ENCODE data around the gene PHYKPL.

PHYKPL gene

GRCh38 chr5:178224403-178224802 lies 8.2 kb downstream of the PHYKPL start:
- no peak for DNase-seq (ENCODE audit: low read depth in 1 of 2, low spot score in 1 of 2)

DNA sequence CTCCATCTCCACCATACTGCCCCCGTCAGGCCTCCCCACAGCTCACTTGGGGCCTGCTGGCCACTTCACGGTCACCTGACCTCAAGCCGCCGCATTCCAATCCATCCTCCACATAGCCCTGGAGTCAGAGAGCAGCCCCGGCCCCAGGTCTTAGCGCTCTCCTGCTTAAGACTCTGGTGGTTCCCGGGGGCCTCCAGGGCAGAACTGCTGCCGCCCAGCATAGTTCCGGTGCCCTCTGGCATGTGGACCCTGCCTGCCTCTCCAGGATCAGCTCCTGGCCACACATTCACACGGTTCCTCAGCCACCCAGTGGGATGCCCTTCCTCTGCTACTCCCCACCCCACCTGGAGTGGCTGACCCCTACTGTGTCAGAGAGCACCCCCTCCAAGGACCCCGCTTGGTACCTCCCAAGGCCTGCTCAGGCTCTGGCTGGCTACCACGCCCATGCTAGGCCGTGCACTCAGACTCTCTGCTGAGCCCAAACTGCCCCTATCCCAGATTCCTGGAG lies 8.7 kb downstream of the PHYKPL start:
- no peak for DNase-seq (ENCODE audit: low read depth in 1 of 2, low spot score in 1 of 2)

- no peak for DNase-seq (ENCODE audit: low read depth in 1 of 2, low spot score in 1 of 2)
Measured at GRCh38 chr5:178223196-178223773, 9.3 kb downstream of the PHYKPL start.

GRCh38 chr5:178222292-178222691 lies 10.3 kb downstream of the PHYKPL start:
- DNase-seq (ENCODE audit: low read depth in 1 of 2, low spot score in 1 of 2), result no peak

DNA sequence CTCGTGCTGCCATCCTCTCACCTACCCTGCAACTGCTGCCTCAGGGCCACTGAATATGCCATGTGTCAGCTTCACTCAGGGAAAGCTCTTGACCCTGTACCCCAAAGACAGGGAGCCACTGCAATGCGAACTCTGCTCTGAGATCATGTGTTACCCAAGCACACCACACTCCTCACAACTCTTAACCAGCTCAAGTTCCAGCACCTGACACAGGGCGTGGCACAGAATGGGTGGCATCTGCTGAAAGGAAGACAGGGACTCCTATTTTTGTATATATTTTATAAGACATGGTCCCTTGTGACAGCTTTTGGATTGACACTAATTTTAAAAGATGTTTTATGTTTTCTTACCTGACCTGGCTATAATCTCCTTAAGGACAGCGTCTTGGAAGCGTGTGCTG lies 10.7 kb downstream of the PHYKPL start:
- no peak for DNase-seq (ENCODE audit: low read depth in 1 of 2, low spot score in 1 of 2)

DNA sequence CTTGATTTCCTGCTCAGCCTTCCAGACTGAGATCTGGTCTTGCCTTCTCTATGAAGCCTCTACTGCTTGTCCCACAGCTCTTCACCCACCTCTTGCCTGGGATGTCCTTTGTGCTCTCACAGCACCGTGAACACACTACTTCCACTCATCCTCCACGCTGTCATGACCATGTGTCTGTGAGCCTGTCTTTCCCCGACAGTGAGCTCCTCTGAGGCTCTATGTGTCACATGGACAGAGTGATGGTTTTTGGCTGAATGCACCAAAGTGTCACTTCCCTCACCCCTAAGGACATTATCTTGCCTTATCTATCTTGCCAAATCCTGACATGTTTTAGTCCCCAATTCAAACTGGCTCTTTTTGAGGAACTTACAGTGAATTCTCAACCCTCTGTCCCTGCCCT lies 11.3 kb downstream of the PHYKPL start:
- DNase-seq (ENCODE audit: low read depth in 1 of 2, low spot score in 1 of 2), result no peak

DNA sequence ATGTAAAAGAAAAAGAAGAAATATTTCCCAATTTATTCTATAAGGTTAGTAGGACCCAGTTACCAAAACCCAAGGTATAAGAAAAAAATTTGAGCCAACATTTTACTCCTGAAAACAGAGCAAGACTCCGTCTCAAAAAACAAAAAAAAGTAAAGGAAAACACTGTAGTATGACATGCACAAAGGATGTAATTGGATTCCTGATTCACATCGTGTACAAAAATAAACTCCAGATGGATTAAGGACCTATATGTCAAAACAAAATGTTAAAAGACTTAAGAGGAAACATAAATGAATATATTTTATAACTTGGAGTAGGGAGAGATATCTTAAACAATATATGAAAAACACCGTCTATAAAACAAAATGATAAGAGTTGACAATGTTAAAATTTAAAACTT lies 13.8 kb downstream of the PHYKPL start:
- DNase-seq (ENCODE audit: low read depth in 1 of 2, low spot score in 1 of 2), result no peak

- no peak for DNase-seq (ENCODE audit: low read depth in 1 of 2, low spot score in 1 of 2)
Measured at GRCh38 chr5:178218237-178218776, 14.3 kb downstream of the PHYKPL start.

- DNase-seq (ENCODE audit: low read depth in 1 of 2, low spot score in 1 of 2), result no peak
Measured at GRCh38 chr5:178216779-178217178, 15.8 kb downstream of the PHYKPL start.

GRCh38 chr5:178216088-178216534 lies 16.5 kb downstream of the PHYKPL start:
- no peak for DNase-seq (ENCODE audit: low read depth in 1 of 2, low spot score in 1 of 2)

DNA sequence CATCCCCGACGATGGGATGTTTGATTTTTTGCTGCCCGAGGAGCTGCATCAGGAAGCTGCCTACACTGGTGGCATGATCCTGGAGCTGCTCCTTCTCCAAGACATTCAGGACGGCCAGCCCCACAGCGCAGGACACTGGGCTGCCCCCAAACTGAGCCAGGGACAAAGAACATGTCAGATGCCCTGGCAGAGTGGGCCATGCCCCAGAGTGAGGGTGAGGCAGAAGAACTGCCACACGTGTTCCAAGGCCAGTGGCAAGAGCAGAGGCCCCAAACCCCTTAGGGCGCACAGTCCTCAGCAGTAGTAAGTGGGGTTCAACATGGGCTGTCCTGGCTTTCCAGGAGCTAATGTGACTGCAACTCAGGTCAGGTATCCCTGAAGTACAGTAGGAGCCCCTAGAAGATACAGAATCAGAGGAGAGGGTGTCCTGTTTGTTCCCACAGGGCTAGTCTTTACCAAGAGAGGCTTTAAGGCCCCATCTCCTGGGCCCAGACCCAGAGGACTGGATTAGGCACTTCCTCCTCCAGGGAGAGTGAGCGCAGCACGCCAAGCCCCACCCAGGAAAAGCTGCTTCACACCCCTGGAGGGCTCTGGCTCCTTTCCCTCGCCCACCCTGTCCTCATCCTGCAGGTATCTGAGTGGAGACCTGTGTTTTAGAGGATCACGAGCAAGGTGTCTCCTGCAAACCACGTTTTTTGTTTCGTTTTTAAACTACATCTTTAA lies 17.2 kb downstream of the PHYKPL start:
- DNase-seq (ENCODE audit: low read depth in 1 of 2, low spot score in 1 of 2), result no peak

- DNase-seq (ENCODE audit: low read depth in 1 of 2, low spot score in 1 of 2), result no peak
Measured at GRCh38 chr5:178214160-178214803, 18.3 kb downstream of the PHYKPL start.

DNA sequence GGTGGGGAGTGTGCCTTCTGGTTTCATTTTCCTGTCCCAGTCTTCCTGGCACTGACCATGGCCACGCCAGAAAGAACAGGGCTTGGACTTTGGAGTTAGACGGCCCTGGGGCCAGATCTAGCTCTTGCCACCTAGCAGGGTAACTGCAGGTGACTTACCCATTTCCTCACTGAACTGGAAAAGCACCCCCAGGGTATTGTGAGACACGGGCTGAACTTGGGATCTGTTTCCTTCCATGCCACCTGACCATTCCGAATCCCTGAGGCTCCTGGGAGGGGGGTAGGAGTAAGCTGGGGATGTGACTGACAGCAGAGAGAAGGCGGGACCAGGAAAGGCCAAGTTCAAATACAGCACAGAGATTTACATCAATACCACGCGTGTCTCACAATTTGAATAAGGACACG lies 18.9 kb downstream of the PHYKPL start:
- no peak for DNase-seq (ENCODE audit: low read depth in 1 of 2, low spot score in 1 of 2)

GRCh38 chr5:178213003-178213461 lies 19.6 kb downstream of the PHYKPL start:
- no peak for DNase-seq (ENCODE audit: low read depth in 1 of 2, low spot score in 1 of 2)

GRCh38 chr5:178212241-178213002 lies 20.2 kb downstream of the PHYKPL start:
- DNase-seq (ENCODE audit: low read depth in 1 of 2, low spot score in 1 of 2), result no peak

- no peak for DNase-seq (ENCODE audit: low read depth in 1 of 2, low spot score in 1 of 2)
Measured at GRCh38 chr5:178211095-178212048, 21.2 kb downstream of the PHYKPL start.

- DNase-seq (ENCODE audit: low read depth in 1 of 2, low spot score in 1 of 2), result no peak
Measured at GRCh38 chr5:178210686-178211085, 21.9 kb downstream of the PHYKPL start.

- DNase-seq (ENCODE audit: low read depth in 1 of 2, low spot score in 1 of 2), result no peak
Measured at GRCh38 chr5:178210073-178210535, 22.5 kb downstream of the PHYKPL start.

DNA sequence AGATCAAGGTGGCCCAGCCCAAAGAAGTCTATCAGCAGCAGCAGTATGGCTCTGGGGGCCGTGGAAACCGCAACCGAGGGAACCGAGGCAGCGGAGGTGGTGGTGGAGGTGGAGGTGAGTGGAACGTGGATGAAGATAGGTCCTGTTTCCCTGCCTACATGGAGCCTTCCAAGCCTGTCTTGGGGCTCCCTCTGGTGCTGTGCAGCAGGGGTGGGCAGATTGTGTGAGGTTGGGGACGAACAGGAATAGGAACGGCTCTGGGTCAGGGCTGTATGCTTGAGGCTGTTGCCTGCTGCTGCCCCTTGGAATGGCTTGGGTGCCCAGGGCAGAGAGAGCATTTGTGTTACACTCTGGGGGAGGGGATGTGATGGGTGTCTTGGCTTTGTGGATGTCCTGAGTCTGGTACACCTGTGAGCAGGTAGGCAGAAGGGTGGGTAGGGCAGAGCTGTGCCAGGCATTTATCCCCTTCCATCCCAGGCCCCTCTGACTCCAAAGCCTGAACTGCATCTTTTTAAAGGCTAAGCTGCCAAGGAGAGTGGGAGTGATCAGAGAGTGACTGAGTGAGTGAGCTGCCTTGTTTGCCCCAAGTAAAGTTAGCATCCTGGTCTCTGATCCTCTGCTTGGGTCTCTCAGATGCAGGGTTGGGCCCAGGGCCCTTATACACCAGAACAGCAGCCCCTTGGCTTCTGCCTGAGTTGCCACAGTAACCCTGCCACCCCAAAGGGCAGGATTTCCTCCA lies 23.1 kb downstream of the PHYKPL start:
- DNase-seq (ENCODE audit: low read depth in 1 of 2, low spot score in 1 of 2), result no peak

Data from stimulated activated CD4-positive, alpha-beta T cell treated with anti-CD3 and anti-CD28 coated beads, Interleukin-15, amount 100 ng/mL, for 1 hour (primary cell).